ENCODE measurements around the gene SMARCC2.
A peak's percentile ranks its signal among the peaks of the same experiment; 100 is the strongest.

DNA sequence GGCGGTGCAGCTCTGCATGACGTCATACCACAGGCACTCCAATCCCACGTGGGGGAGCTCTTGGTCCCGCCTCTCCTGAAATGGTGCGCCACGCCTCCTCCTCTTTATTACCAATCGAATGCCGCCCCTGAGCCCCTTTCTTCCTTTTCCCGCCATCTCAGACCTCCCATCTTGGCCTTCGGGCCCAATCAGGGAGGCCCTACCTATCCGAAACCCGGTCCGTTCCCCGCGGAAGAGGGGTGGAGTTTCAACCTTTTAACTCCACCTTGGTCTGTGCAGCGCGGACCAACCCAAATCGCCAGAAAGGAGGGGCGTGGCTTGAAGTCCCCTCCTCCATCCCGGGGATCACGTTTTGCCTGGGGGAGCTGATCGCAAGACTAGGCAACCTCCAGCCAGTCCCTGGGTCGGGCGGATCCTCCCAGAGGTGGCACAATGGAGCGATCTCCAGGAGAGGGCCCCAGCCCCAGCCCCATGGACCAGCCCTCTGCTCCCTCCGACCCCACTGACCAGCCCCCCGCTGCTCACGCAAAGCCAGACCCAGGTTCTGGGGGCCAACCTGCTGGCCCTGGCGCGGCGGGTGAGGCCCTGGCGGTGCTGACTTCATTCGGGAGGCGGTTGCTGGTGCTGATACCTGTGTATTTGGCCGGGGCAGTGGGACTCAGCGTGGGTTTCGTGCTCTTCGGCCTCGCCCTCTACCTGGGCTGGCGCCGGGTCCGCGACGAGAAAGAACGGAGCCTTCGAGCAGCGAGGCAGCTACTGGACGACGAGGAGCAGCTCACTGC, 61.2 kb downstream of the SMARCC2 start, which contains the start of gene ESYT1:
- TF ChIP-seq ZNF274 (IDR thresholded peaks at IDR 0.05; ENCODE audit: low read depth, low read length) (no peak), SRF (IDR thresholded peaks at IDR 0.05; ENCODE audit: low read depth) (no peak), CEBPB (IDR thresholded peaks at IDR 0.05; ENCODE audit: low read depth) (no peak), POLR2AphosphoS5 (IDR thresholded peaks at IDR 0.05; ENCODE audit: low read depth, low read length) (peak; percentile 93)
- TF ChIP-seq, protein P1, sequence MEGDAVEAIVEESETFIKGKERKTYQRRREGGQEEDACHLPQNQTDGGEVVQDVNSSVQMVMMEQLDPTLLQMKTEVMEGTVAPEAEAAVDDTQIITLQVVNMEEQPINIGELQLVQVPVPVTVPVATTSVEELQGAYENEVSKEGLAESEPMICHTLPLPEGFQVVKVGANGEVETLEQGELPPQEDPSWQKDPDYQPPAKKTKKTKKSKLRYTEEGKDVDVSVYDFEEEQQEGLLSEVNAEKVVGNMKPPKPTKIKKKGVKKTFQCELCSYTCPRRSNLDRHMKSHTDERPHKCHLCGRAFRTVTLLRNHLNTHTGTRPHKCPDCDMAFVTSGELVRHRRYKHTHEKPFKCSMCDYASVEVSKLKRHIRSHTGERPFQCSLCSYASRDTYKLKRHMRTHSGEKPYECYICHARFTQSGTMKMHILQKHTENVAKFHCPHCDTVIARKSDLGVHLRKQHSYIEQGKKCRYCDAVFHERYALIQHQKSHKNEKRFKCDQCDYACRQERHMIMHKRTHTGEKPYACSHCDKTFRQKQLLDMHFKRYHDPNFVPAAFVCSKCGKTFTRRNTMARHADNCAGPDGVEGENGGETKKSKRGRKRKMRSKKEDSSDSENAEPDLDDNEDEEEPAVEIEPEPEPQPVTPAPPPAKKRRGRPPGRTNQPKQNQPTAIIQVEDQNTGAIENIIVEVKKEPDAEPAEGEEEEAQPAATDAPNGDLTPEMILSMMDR (IDR thresholded peaks at IDR 0.05 in 2 of 3, conservative IDR thresholded peaks at IDR 0.05 in 1 of 3; ENCODE audit: borderline replicate concordance in 1 of 3, insufficient read depth in 1 of 3, low read depth in 2 of 3, low read length in 2 of 3): no peak
- TF ChIP-seq, protein P2, sequence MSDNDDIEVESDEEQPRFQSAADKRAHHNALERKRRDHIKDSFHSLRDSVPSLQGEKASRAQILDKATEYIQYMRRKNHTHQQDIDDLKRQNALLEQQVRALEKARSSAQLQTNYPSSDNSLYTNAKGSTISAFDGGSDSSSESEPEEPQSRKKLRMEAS (IDR thresholded peaks at IDR 0.05): peak; percentile 84
- TF ChIP-seq, protein P3, sequence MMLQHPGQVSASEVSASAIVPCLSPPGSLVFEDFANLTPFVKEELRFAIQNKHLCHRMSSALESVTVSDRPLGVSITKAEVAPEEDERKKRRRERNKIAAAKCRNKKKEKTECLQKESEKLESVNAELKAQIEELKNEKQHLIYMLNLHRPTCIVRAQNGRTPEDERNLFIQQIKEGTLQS (IDR thresholded peaks at IDR 0.05): no peak
